Panc1 (cell line): ENCODE measurements around the gene CHDH. TPM values are rescaled to one million over a fixed set of nuclear protein-coding genes. Genes with fewer than 3 reads are reported as not detected.

Source experiments
- ATAC-seq: fragments of 200-7000 bp; cut with Tn5 transposase; 2 replicates; pipeline ENCODE4 v1.9.1; 2020; ENCODE audit warnings: mild to moderate bottlenecking, moderate library complexity
- BruUV-seq: library from RNA; stranded (reverse); fragments of 400-500 nt; replicated peaks from 2 replicates; lab custom pipeline; 2021; lab: Mats Ljungman, UMichigan
- CTCF ChIA-PET: fragments of 300-600 bp; sonication (Branson Sonifier 250); formaldehyde crosslinking; loops from one replicate; lab custom pipeline; 2022; ENCODE audit warnings: antibody characterized with exemption; lab: Charles Lee
- POLR2A ChIA-PET: fragments of 300-600 bp; sonication (Branson Sonifier 250); formaldehyde crosslinking; loops from one replicate; lab custom pipeline; 2022; ENCODE audit warnings: antibody characterized with exemption; lab: Charles Lee
- DNase-seq: peaks from one replicate; pipeline ENCODE4 v3.0.0-alpha.2; 2010; ENCODE audit warnings: low read depth, low spot score
- H3K27ac ChIP-seq: 2 replicates; pipeline ENCODE4 v1.5.1; 2011; ENCODE audit warnings: mild to moderate bottlenecking, low read length, inconsistent platforms
- H3K27me3 ChIP-seq: fragments of 200-500 bp; sonication (Bioruptor generic); 2 replicates; pipeline ENCODE4 v1.6.0; 2014; ENCODE audit warnings: low read length, inconsistent platforms; ENCODE audit not compliant: control insufficient read depth, insufficient read depth
- H3K36me3 ChIP-seq: fragments of 200-500 bp; sonication (Bioruptor generic); 2 replicates; pipeline ENCODE4 v1.5.1; 2014; ENCODE audit warnings: inconsistent platforms, mild to moderate bottlenecking, low read length, moderate library complexity; ENCODE audit not compliant: control insufficient read depth, insufficient read depth
- H3K4me1 ChIP-seq: 2 replicates; pipeline ENCODE4 v1.5.1; 2011; ENCODE audit warnings: inconsistent platforms, mild to moderate bottlenecking, low read length, moderate library complexity; ENCODE audit not compliant: control insufficient read depth, insufficient read depth
- H3K4me3 ChIP-seq, 2 experiments: 2 replicates each; pipeline ENCODE4 v1.5.1; 2011 to 2012; ENCODE audit warnings: low read depth in 2 of 2, low read length in 2 of 2, mild to moderate bottlenecking in 2 of 2, inconsistent platforms in 1 of 2, moderate library complexity in 1 of 2
- H3K9me3 ChIP-seq: fragments of 200-500 bp; sonication (Bioruptor generic); 2 replicates; pipeline ENCODE4 v1.5.1; 2014; ENCODE audit warnings: low read depth, mild to moderate bottlenecking, inconsistent platforms, low read length, moderate library complexity; ENCODE audit not compliant: control insufficient read depth, insufficient read depth
- POLR2AphosphoS5 ChIP-seq: IDR thresholded peaks from 2 replicates; pipeline ENCODE4 v1.6.1; 2012; ENCODE audit warnings: mild to moderate bottlenecking, low read depth, low read length, moderate library complexity
- SIN3A ChIP-seq: IDR thresholded peaks from 2 replicates; pipeline ENCODE4 v1.6.1; 2012; ENCODE audit warnings: low read depth, mild to moderate bottlenecking, low read length, moderate library complexity, borderline replicate concordance; ENCODE audit not compliant: insufficient read depth
- TCF7L2 ChIP-seq: IDR thresholded peaks from 2 replicates; pipeline ENCODE4 v1.6.1; 2011; ENCODE audit warnings: mild to moderate bottlenecking, low read depth, low read length, inconsistent platforms
- in situ Hi-C: cut with HindIII; loops from 2 replicates; pipeline ENCODE4 v1.10.0; 2016; ENCODE audit warnings: low sequenced_read_pairs, low pct_unique_long_range_greater_than_20kb
- intact Hi-C: fragments of 100-400 bp; cut with micrococcal nuclease; formaldehyde crosslinking; loops from one replicate; pipeline ENCODE4 v1.10.0; 2022; ENCODE audit not compliant: unreplicated experiment
- total RNA-seq: library from RNA; stranded (reverse); gene quantifications from one replicate; pipeline ENCODE4 v1.2.1, GENCODE V29; 2021; ENCODE audit not compliant: unreplicated experiment
- TF ChIP-seq, protein P1 (sequence below), 2 experiments: IDR thresholded peaks; 2 replicates each; pipeline ENCODE4 v1.6.1; 2011 to 2012; ENCODE audit warnings: low read depth in 2 of 2, control low read depth in 1 of 2, low read length in 1 of 2, mild to moderate bottlenecking in 1 of 2, moderate library complexity in 1 of 2; ENCODE audit not compliant: insufficient read depth in 1 of 2
- TF ChIP-seq, protein P2 (sequence below): fragments of 450-650 bp; IDR thresholded peaks from 2 replicates; pipeline ENCODE4 v1.5.1; 2017; ENCODE audit warnings: mild to moderate bottlenecking

CHDH gene
- total RNA-seq, 1 experiment from 2014 or later: 24.1 TPM

DNA sequence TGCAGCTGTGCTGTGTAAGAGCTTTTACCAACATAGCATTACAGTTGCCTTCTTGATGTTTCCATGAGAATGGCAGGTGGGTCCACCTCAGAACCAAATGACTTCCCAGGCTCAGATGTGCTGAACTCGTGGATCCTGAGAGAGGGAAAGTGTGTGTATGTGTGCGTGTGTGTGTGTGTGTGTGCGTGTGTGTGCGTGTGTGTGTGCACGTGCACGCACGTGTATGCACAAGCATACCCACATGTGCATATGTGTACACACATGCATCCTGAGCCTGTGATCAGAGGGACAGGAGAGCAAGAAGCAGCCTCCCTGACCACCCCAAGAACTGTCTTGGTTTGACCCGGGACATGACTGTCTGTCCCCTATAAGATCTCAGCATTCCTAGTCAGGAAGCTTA, 48.1 kb downstream of the CHDH start:
- Histone ChIP-seq H3K36me3 (no peaks in the 10 kb centered on the region), H3K27me3 (no peaks in the 10 kb centered on the region), H3K27ac (no peak overlapping the region), H3K4me3 (no peak overlapping the region), H3K4me1 (no peaks in the 10 kb centered on the region), H3K9me3 (no peaks in the 10 kb centered on the region)
- intact Hi-C loops: no loop called here
- ChIA-PET CTCF (no interaction called here), POLR2A (no interaction called here)
- no peak for ATAC-seq
- no TSS peak for BruUV-seq
- DNase-seq: no peak
- no peak for TF ChIP-seq SIN3A
- TF ChIP-seq POLR2AphosphoS5: no peak
- TF ChIP-seq, protein P1, sequence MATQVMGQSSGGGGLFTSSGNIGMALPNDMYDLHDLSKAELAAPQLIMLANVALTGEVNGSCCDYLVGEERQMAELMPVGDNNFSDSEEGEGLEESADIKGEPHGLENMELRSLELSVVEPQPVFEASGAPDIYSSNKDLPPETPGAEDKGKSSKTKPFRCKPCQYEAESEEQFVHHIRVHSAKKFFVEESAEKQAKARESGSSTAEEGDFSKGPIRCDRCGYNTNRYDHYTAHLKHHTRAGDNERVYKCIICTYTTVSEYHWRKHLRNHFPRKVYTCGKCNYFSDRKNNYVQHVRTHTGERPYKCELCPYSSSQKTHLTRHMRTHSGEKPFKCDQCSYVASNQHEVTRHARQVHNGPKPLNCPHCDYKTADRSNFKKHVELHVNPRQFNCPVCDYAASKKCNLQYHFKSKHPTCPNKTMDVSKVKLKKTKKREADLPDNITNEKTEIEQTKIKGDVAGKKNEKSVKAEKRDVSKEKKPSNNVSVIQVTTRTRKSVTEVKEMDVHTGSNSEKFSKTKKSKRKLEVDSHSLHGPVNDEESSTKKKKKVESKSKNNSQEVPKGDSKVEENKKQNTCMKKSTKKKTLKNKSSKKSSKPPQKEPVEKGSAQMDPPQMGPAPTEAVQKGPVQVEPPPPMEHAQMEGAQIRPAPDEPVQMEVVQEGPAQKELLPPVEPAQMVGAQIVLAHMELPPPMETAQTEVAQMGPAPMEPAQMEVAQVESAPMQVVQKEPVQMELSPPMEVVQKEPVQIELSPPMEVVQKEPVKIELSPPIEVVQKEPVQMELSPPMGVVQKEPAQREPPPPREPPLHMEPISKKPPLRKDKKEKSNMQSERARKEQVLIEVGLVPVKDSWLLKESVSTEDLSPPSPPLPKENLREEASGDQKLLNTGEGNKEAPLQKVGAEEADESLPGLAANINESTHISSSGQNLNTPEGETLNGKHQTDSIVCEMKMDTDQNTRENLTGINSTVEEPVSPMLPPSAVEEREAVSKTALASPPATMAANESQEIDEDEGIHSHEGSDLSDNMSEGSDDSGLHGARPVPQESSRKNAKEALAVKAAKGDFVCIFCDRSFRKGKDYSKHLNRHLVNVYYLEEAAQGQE (IDR thresholded peaks at IDR 0.05; ENCODE audit: insufficient read depth in 1 of 2, low read depth in 2 of 2, low read length in 1 of 2): no peak
- TF ChIP-seq TCF7L2: no peak
- TF ChIP-seq, protein P2, sequence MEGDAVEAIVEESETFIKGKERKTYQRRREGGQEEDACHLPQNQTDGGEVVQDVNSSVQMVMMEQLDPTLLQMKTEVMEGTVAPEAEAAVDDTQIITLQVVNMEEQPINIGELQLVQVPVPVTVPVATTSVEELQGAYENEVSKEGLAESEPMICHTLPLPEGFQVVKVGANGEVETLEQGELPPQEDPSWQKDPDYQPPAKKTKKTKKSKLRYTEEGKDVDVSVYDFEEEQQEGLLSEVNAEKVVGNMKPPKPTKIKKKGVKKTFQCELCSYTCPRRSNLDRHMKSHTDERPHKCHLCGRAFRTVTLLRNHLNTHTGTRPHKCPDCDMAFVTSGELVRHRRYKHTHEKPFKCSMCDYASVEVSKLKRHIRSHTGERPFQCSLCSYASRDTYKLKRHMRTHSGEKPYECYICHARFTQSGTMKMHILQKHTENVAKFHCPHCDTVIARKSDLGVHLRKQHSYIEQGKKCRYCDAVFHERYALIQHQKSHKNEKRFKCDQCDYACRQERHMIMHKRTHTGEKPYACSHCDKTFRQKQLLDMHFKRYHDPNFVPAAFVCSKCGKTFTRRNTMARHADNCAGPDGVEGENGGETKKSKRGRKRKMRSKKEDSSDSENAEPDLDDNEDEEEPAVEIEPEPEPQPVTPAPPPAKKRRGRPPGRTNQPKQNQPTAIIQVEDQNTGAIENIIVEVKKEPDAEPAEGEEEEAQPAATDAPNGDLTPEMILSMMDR: no peak
- in situ Hi-C loops: no loop called here

DNA sequence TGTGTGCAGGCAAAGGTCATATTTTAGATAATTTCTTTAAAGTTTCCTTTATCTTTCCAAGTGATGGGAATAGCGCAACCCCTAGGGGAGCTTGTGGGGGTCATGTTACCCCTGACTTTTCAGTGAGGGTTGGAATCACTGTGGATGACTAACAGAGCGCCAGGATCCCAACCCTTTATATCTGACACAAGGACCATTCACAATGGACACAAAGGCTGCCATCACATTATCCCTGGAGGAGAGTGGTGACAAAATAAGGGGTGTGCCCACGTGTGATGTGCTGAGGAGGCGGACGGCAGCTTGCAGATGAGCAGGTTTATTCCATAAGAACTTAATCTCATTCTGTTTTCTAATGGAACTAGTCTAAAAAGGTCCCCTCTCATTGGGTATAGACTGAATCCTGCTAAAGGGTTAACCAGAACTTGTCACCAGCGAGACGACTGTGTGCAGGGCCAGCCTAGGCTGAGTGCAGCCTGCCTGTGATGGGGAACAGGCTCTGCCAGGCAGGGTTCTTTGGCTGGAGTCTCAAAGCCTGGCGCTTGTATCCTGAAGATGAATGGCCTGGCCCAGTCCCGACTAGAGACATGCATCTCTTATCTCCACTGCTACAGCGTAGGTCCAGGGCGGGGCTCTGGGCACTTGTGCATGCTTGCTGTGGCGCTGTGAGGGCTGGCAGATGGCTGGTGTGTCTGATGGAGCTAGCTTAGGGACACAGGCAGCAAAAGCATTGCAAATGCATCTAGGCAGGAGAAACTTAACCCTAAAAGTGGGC, 50.2 kb downstream of the CHDH start:
- Histone ChIP-seq H3K36me3 (no peaks in the 10 kb centered on the region), H3K4me1 (no peaks in the 10 kb centered on the region), H3K27me3 (no peaks in the 10 kb centered on the region), H3K4me3 (no peak overlapping the region), H3K9me3 (no peaks in the 10 kb centered on the region), H3K27ac (no peak overlapping the region)
- in situ Hi-C loops: no loop called here
- intact Hi-C loops: no loop called here
- ATAC-seq: no peak; the same call in 1 of the 2 replicates
- no TSS peak for BruUV-seq
- TF ChIP-seq POLR2AphosphoS5 (no peak), SIN3A (no peak), TCF7L2 (no peak)
- TF ChIP-seq, protein P2: no peak
- TF ChIP-seq, protein P1 (IDR thresholded peaks at IDR 0.05; ENCODE audit: insufficient read depth in 1 of 2, low read depth in 2 of 2, low read length in 1 of 2): no peak
- ChIA-PET POLR2A (no interaction called here), CTCF (no interaction called here)
- no peak for DNase-seq
